Measurements from ENCODE around the gene TTYH2.
A peak's percentile ranks its signal among the peaks of the same experiment; 100 is the strongest.

Gene TTYH2

DNA sequence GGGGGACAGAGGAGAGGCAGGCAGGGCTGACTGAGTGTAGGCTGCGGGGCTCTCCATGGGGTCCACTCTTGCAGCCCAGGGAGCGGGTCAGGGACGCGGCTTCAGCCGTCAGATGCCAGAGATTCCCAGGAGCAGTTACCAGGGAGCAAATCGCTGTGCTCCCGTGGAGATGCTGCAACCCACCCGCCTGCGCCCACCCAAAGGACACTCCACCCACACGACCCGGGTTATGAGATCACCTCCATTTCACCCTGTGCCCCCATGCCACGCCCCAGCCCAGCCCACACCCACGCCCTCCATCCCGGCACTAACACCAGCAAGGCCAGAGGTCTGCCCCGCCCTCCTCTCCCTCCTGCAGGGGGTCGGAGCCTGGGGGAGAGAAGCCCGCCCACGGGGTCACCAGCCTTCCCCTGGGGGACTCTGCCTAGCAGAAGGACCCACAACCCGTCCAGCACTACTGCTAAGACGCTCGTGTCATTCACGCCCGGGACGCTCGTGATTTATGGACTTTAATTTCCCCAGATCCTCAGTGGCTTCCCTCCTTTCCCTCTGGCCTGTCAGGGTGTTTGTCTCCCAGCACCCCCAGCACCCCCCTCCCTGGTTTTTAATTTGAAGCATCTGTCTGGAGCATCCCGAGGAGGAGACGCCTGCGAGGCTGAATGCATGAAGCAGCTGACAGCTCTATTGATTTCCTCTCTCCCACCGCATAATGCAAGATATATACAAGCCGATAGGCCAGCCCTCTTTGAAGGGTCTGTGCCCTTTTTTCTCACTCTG, 16.6 kb upstream of the TTYH2 start:
- no peak for DNase-seq (ENCODE audit: low spot score)

DNA sequence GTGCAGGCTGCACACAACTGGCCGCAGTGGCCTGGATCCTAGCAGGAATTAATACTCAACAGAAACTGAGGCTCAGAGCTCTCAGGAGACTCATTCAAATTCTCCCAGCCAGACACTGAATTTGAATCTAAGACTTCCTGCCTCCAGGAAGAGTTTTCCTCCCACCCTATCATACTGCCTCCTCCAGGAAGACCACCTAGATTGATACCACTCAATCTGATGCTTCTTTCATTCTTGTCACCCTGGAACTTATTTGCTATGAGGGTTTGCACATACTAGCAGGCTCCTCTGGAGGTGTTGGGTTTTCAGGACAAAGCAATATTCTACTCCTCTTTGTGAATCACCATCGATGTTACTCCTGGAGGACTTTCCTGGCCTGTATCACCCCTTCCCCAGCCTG, 15.6 kb upstream of the TTYH2 start:
- no peak for DNase-seq (ENCODE audit: low spot score)

DNA sequence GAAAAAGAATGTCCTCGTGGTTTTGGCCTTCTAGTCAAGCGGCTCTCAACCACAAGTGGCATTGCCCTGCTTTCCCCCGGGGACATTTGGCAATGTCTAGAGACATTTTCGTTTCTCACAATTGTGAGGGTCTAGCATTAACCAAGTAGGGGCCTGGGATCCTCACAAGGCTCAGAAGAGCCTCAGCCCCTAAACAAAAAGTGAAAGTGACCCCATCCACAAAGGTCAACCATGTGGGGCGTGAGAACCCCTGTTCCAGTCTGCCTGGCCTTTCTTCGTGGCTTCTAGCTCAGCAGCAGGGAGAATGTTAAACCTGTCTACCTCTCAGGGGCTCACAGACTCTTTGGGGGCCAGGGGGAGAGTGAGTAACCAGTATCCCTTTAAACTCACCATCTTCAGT, 14.7 kb upstream of the TTYH2 start:
- no peak for DNase-seq (ENCODE audit: low spot score)

DNA sequence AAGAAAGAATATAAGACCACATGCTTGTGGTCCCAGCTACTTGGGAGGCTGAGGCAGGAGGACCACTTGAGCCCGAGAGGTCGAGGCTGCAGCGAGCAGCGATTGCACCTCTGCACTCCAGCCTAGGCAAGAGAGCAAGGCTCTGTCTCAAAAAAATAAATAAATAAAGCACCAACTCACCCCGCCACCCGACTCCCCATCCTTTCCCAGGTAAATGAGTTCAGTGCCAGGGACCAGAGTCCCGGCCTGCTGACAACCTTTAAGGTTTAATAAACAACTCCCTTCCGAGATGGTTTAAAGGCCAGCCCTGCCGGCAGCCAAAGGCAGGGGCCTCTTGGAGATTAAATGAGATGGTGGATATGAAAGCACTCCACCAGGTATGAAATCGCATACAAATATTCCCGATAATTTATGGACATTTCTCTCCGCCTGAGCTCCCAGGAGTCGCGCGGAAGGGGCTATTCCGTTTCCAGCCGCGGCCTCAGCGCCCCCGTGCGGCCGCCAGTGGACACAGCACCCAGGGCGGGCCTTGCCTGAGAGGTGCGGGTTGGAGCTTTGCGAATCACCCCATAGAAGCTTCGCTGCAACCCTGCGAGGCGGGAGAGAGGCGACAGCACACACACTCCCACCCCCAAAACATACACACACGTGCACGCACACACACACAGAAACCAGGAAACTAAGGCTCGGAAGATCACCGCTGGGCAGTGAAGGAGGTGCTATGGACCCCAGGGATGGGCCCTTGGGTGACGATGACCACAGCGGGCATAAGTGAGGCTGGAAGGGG, 13.9 kb upstream of the TTYH2 start:
- DNase-seq (ENCODE audit: low spot score) = peak; percentile 56

DNA sequence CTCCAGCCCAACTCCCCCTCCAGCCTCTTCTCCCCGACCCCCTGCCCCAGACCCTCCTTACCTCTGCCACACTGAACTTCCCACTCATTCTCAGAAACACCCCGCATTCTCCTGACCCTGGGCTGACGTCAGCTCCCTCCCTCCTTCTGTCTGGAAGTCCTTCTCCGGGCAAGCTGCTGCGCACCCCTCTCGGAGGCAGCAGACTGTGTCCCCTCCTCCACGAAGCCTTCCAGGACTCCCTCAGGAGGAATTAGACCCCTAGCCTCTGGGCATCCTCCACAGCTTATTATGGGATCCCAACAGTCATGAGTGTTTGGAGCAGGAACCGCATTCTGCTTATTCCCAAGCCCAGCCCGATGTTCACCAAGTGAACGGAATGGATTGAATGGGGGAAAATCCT, 13.3 kb upstream of the TTYH2 start:
- DNase-seq (ENCODE audit: low spot score) = no peak

DNA sequence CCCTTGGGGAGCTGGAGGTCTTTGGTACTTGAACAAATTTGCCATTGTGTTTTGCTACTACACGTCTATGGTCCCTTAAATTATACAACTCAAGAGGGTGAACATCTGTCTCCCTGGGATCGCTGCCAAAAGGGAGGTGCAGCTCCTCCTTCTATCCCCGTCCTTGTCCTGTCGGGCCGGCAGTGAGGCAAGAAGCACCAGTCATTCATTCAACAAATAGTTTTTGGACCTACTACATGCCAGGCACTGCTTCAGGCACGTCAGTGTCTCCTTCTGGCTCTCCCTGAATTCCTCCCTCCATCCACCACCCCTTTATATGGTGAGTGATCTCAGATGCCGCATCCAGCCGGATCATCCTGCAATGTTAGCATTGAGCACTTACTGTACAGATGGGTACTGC, 12.1 kb upstream of the TTYH2 start:
- no peak for DNase-seq (ENCODE audit: low spot score)

DNA sequence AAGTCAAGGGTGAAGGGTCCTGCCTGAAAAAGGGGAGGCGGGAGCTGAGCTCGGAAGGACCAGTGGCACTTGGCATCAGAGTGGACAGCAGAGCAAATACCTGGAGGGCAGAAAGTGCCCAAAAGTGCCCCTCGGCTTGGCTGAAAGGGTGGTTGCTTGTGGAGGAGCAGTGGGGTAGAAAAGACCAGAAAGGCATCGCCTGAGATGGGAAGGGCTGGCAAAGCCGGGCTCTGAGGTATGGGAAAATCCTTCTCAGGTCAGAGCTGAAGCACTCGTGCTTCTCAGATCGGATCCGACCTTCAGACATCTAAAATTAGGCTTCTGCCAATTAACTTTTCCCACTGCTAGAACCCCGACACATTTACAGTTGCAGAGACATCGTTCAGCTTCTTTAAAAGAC, 11.4 kb upstream of the TTYH2 start:
- DNase-seq (ENCODE audit: low spot score) = no peak

DNA sequence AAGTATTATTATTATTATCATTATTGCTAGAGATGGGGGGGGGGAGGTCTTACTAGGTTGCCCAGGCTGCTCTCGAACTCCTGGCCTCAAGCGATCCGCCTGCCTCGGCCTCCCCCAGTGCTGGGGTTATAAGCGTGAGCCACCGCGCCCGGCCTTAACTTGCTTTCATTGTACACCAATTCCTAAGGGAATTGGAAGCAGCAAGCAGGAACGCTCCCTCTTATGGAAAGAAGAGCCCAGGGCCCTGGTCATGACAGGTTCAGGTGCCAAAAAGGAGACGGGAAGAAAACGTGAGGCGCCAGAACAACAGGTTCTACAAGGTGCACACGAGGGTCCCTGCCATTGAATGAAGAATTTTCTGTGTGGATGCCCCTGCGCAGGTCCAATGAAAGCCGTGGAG, 10.4 kb upstream of the TTYH2 start:
- no peak for DNase-seq (ENCODE audit: low spot score)

DNA sequence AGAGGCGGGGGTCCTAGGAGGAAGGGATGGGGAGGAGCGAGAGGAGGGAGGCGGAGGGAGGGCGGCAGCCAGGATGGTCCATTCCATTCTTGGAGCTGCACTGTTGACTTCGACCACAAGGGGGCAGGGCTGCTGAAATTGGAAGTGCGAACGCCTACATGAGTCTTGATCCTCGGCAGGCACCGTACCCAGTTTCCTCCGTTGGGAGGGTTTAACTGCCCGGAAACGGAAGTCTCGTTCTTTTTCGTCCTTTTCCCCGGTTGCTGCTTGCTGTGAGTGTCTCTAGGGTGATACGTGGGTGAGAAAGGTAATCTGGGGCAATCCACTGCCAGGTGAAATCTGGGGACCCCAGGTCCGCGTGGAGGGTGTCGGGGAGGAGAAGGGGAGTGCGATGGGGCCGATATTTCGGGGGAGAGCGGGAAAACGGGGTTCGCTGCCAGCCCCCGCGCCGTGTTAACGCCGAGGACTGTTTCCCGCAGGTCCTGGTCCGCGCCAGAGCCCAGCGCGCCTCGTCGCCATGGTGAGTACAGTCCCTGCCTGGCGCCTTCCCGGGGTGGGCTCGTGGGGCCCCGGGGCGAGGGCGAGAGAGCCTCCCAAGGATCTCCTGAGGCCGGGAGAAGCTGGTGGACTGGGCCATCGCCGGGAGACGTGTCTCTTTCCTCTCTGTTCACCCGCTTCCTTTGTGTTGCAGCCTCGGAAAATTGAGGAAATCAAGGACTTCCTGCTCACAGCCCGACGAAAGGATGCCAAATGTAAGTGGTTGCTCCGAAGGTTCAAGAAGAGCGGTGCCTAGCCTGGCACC, 9.7 kb upstream of the TTYH2 start, which contains the start of gene RPL38:
Gene RPL38 (plus strand): TSS at position 240 of the 802 bp plus-strand sequence. CDS start 278 bp downstream, at position 518.
- peak; percentile 91 for DNase-seq (ENCODE audit: low spot score)

DNA sequence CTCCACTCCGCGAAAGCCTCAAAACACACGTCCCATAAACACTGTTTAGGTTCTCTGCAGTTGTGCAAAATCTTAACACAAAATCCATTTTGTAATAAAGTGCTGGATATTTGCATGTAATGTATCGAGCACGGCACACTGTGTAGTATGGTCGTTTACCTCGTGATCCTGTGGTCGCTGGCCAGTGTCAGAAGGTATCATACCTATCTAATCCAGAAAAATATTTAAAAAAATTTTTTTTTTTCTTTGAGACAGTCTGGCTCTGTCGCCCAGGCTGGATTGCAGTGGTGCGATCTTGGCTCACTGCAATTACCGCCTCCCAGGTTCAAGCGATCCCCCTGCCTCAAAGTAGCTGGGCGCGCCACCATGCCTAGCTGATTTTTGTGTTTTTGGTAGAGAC, 8.9 kb upstream of the TTYH2 start:
- no peak for DNase-seq (ENCODE audit: low spot score)

DNA sequence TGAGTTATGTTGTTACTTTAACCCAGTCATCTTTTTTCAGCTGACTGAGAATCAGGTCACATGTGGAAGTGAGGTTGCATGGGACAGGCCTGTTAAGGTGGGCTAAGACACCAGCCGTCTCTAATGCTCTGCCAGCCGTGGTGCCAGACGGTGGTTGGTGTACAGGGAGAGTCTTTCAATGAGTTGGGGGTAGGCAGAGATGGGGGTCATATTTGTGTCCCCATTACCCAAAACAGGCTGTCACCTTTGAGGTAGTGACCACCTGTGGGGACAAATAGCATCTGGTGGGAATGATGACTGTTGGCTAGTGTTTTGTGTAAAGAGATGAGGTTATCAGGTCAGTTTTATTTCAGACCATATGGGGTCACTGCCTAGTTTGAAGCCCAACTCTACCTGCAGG, 8.1 kb upstream of the TTYH2 start:
- DNase-seq (ENCODE audit: low spot score) = no peak

DNA sequence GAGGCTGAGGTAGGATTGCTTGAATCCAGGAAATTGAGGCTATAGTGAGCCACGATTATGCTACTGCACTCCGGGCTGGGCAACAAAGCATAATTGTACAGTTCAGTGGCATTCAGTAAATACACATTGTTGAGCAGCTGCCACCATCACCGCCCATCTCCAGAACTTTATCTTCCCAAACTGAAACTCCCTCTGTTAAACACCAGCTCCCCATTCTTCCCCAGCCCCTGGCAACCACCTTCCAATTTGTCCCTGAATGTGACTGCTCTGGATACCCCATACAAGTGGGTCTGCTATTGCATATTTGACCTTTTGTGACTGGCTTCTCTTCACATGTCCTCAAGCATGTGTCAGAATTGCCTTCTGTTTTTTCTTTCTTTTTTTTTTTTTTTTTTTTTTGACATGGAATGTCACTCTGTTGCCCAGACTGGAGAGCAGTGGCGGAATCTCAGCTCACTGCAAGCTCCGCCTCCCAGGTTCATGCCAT, 7.0 kb upstream of the TTYH2 start:
- DNase-seq (ENCODE audit: low spot score) = no peak

DNA sequence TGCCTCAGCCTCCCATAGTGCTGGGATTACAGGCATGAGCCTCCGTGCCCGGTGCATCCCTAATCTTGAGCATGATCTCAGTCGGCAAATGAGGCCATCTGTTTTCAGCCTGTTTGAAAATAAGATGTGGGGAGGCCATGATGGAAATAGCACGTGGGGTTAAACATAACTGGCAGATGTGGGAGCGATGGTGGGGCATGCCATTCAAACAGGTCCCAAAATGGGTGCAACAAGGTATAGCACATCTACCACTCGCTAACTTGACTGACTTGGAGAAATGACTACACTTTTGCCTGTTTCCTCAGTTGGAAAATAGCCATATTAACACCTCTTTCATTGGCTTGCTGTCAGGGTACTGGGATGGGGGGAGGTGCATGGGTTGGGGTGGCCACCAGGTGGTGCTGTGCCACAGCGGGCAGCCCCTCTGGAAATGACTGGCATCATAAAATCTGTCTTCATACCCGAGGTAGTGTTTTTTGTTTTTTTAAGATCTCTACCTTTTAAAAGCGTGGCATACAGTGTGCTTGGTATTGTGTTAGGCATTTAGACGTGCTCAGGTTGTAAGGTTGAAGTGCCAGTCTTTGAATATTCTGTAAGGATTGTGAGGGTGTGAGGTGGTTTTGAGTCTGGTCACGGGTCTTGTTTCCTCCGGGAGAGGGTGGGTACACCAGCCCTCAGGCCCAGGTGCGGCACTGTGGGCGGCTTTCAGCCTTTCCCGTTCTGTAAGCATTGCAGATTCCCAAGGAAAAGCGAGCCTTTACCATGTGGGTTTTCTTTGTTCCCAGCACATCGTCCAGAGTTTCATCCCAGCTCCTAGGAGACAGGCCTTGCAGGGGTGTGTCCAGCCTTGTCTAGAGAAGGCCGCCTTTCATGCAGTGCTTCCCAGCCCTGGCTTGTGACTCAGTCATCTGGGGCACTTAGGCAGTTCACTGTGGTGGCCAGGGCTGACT, 2.9 kb upstream of the TTYH2 start:
- peak; percentile 52 for DNase-seq (ENCODE audit: low spot score)

DNA sequence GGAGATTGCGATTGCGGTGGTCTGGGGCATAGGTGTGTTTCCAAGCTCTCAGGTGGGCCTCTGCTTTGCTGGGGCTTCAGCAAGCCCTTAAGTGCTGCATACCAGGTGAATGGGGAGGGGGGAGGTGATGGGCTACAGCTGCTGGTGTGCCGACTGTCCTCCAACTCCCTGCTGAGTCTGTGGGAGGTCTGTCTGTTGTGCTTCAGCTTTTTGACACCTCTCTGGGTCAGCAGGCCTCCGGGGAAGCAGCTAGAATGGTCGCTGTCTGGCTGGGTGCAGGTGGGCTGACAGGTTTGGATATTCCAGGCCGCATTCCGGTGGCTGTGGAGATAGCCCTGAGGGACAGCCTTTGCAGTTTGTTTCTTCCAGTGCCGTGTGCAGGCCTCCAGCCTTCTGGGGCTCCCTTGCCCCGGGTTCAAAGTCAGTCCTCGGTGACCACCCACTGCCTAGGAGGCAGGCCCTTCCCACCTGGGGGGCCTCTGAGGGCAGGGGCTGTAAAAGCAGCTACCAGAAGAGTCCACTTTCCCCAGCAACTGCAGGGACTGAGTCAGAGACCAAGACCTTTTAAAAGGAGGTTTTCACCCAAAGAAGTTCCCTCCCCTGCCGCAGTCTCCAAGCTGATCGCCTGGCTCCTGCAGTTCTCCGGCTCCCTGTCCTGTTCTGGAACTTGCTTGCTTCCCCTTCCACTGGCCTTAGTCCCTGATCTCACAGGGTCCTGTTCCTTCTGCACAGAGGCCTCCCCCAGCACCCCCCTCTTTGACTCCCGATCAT, 2.0 kb upstream of the TTYH2 start:
- no peak for DNase-seq (ENCODE audit: low spot score)

DNA sequence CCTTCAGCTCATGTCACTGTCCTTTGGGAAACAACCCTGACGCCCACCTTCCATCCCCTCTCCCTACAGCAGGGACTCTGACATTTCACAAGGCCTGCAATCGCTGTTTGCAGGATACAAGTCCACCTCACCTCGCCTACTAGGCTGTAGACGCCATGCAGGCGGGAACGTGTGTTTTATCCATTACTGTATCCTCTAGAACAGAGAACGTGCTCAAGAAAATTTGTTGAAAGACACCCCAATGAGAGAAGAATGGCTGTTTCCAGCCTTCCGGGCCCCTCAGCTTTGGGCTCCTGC, 1.5 kb upstream of the TTYH2 start:
- DNase-seq (ENCODE audit: low spot score) = no peak

DNA sequence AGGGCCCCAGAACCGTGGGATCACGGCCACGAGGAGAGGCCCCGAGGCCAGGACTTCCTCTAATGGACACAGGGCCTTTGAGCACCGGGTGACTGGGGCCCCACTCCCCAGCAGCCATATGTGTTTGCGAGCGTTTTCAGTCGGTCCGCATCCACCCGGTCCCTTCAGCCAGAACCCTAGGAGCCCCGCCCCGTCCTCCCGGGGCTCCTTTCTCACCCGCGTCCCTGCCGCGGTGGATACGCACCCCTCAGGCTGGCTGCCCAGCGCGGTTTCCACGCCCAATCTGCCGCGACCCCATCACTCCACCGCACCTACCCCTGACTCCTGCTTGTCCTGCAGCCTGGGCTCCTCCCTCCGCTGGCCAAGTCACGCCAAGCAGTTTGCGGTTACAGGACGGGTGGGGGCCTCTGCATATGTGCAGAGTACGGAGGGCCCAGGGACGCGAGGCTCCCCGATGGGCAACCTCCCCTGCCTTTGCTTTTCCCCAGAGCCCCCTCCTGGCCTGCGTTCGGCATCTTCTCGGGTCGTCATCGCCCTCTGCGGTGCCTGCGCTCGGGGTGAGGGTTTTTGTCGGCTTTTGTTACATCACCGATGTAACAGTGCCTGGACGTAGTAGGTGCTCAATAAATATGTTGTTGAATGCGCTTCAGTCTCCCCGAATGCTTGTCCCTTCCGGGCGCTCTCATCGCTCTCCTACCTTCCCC, 1.0 kb upstream of the TTYH2 start:
- DNase-seq (ENCODE audit: low spot score) = no peak

DNA sequence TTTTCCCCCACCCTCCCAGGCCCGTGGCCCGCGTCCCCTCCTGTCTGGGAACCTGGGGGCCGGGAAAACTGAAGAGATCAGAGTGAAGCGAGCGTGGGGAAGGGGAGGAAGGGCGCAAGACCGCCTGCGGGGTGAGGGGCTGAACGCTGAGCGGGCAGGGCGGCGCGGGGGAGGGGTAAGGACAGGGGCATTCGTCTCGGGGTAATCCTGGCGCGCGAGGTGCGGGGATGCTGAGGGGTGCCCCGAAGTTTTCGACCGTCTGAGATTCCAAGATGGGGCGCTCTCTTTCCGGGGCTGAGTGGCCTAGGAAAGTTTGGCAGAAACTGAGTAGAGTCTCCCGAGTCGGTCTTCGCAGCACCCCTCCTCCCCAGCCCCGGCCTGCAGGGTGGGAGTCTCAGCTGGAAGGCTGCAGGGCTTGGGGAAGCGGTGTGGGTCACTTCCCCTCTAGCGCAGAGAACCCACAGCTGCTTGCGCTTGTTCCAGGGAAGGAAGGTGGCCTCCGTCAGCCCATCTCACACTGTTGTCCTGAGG, 555 bp downstream of the TTYH2 start:
- DNase-seq (ENCODE audit: low spot score) = no peak

DNA sequence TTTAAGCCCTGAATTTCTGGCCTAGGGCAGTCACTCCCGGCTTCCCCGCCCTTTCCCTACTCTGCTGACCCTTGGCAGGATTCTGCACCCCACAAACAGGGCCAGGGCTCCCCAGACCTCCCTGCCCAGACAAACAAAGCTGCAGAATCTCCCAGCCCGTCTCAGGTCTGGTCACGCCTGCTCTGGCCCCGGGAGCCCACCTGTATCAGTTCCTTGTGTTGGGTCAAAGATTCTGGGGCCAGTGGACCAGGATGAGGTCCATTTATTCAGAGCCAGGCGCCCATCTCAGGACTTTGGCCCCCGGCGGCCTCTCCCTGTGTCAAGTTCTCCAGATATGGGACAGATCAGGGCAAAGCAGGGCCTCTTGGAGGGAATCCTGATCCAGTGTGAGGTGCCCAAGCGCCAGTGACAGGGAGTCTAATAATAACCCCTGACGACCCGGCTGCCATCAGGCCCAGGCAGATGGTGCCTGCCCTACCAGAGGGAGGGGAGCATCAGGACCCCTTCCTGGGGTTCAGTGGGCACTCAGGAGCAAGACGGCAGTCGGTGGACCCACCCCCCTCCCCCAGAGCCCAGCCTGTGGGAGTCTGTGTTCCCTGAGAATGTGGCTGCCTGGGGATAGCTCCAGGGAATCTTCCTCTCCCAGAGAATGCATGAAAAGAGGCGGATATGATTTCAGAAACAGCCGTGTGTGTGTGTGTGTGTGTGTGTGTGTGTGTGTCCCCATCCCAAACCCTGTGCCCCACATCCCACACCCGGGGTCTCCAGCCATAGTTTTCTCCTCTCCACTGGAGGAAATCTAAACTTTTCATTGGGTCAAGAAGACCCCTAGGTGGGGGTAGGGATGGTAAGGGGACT, 1.3 kb downstream of the TTYH2 start:
- no peak for DNase-seq (ENCODE audit: low spot score)

DNA sequence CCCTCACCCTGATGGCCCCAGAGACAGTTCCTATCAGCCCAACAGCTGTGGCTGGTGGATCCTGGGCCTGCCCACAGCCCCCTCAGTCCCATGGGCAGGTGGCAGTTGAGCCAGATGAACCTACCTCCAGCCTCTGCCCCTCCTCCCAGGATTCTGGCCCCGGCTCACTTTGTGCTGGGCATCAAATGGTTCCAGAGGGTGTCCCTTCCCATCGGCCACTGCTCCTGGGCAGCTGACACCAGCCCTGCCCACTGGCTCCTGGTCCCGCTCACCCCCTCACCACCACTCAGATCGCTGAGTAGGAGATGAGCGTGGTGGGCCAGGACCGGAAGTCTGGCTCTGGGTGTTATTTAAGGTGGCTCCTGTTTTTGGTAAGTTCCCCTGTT, 2.0 kb downstream of the TTYH2 start:
- DNase-seq (ENCODE audit: low spot score) = no peak

Measured in kidney capillary endothelial cell (primary cell).